Right ventricle myocardium superior (tissue), 1 donor: ENCODE data around the gene ZXDC. TPM values are rescaled to one million over a fixed set of nuclear protein-coding genes. Genes with fewer than 3 reads are reported as not detected.
A peak's percentile ranks its signal among the peaks of the same experiment; 100 is the strongest.

ENCODE experiments used
- ATAC-seq: fragments of 200-7000 bp; cut with Tn5 transposase; one replicate; pipeline ENCODE4 v1.9.1; 2020; ENCODE audit warnings: mild to moderate bottlenecking; ENCODE audit not compliant: poor library complexity
- DNase-seq: peaks from one replicate; pipeline ENCODE4 v3.0.0-alpha.2; 2020
- intact Hi-C: fragments of 100-400 bp; cut with DNase I; formaldehyde crosslinking; loops from one replicate; pipeline ENCODE4 v1.11.2; 2022
- total RNA-seq: library from RNA; stranded (reverse); fragmentation: NEBNext Ultra II Directional; extraction: Animal tissue kit (Norgen Biotek cat#: 25700); gene quantifications from one replicate; pipeline ENCODE4 v1.2.1, GENCODE V29; 2021
- donor health status: DM: no; HTN: yes; CAD: no; lungs with severe emphysema.

The ZXDC gene
- total RNA-seq, 1 donor from 2014 or later = 16.1 TPM

DNA sequence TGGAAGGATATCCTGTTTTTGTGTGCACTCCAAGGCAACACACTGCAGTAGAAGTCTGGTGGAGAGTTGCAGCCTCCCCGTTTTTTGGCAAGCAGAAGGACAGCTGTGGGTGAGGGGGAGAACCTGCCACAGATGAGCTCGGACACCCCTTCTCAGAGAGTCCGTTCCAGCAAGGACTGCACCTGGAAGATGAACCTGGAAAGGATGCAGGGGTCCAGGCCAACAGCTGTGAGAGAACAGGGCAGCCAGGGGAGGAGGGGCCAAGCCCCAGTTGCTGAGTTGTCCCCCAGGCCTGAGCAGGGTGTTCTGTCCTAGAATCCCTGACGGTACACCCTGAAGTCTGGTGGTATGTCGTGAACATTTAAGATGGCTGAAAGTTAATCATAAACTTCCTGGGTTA is 30.2 kb downstream of the ZXDC start:
- DNase-seq (no peak), ATAC-seq (no peak)
- intact Hi-C loops = no loop called here

- no peak for DNase-seq
Observed at GRCh38 chr3:126442856-126443242, 32.8 kb downstream of the ZXDC start.

GRCh38 chr3:126442094-126442855 is 33.4 kb downstream of the ZXDC start:
- peak; percentile 78 for DNase-seq
- intact Hi-C loops = no loop called here
- ATAC-seq = peak; percentile 49

More at GRCh38 chr3:126442856-126443242, 32.8 kb downstream of the ZXDC start:
- no peak for ATAC-seq
- intact Hi-C loops = no loop called here

DNA sequence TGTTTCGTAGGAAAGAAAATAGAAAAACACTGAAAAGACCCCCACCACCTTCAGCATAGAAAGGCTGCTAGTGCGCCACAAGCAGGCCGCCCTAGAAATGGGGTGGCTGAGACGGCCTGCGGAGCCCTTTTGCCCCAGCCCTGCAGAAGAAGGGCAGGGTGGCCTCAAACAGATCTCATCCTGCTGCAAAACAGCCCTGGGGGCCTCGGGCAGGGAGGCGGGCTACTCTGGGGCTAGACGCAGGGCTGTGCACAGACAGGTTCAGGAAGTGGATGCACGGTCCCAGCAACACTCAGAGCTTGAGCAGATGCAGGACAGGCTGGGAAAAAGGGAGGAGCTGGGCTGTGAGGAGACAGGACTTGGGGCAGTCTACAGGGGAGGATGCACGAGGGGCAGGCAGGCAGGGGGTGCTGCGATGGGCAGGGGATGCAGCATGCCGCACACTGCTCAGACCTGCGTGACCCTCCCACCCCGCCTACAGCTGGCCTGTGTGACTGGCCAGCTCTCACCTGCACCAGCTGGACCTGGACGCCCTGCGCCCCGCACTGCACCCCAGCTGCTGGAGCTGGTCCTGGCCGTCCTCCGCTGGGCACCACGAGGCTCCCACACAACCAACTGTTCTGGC is 34.3 kb downstream of the ZXDC start:
- no peak for DNase-seq
- intact Hi-C loops = no loop called here
- no peak for ATAC-seq

DNA sequence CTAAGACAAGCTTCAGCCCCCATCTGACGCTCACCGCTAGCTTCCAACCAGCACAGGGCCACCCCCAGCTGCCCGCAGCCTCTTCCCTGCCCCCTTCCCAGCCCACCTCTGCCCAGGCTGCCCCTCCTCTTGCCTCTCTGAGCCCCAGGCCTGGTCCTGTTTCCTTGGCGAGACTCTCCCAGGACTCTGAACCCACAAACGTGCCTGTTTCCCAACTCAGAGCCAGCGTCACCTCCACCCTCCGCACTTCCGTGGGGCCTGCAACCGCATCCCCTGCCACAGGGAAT is 35.0 kb downstream of the ZXDC start:
- intact Hi-C loops = no loop called here
- ATAC-seq = no peak
- DNase-seq = no peak

- ATAC-seq (no peak), DNase-seq (no peak)
- intact Hi-C loops = no loop called here
Observed at GRCh38 chr3:126439968-126440708, 35.6 kb downstream of the ZXDC start.

- no peak for DNase-seq
- intact Hi-C loops = no loop called here
Observed at GRCh38 chr3:126439346-126439967, 36.2 kb downstream of the ZXDC start.

DNA sequence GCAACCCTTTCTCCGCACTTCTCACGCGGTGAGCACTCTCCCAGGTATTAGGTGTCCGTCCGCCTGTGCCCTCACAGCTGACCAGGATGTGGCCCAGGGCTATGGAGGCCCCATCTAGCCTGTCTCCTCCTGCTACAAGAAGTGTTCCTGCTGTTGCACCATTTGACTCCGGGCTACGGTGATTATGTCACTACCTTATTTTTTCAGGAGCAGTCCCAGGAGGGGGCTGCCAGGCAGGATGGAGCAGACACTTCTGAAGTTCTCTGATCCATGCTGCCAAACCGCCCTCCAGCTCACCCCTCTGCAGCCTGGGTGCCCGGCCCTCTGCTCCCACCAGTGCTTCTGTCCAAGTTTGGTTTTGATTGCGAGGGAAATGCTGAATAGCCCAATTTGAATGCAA is 36.9 kb downstream of the ZXDC start:
- ATAC-seq (no peak), DNase-seq (no peak)
- intact Hi-C loops = no loop called here

More at GRCh38 chr3:126439346-126439967, 36.2 kb downstream of the ZXDC start:
- ATAC-seq = no peak

GRCh38 chr3:126438186-126438585 is 37.5 kb downstream of the ZXDC start:
- ATAC-seq = no peak
- DNase-seq = no peak
- intact Hi-C loops = no loop called here

- ATAC-seq (no peak), DNase-seq (no peak)
- intact Hi-C loops = no loop called here
Observed at GRCh38 chr3:126436826-126437717, 38.6 kb downstream of the ZXDC start.

DNA sequence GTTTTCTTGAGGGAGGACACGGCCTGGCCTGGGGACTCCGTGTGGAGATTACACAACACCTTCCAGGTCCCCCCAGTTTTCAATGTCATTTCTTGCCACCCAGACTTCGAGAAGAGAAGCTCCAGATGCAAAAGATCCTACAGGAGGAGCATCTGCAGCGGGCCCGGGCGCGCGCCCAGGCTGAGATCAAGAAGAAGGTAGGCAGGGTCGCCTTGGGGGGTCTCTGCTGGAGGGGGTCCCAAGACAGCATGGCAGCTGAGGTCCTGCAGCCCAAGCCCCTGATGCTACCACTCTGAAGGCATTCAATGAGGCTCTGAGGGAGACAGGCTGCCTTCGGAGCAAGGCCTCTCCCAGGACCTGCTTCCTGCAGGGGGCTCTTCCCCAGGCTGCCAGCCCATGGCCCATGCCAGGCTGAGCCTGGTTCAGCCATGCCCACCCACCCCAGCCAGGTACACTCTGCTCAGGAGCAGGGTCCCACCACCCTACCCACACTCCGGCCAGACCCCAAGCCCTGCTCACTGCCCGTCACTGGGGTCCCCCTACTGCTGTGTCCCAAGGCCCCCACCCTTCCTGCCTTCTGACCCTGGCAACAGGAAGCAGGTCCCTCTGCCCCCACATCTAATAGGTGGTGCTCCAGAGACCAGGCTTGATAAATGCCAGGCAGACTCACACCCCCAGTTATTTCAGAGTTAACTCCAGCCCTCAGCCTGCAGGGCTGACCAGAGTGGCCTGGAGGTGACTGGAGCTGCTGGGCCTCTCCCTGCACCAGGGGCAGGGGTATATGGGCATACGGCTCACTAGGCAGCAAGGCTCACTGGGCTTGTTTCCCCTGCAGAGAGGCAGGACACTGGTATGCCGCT is 40.0 kb downstream of the ZXDC start:
- DNase-seq = no peak

DNA sequence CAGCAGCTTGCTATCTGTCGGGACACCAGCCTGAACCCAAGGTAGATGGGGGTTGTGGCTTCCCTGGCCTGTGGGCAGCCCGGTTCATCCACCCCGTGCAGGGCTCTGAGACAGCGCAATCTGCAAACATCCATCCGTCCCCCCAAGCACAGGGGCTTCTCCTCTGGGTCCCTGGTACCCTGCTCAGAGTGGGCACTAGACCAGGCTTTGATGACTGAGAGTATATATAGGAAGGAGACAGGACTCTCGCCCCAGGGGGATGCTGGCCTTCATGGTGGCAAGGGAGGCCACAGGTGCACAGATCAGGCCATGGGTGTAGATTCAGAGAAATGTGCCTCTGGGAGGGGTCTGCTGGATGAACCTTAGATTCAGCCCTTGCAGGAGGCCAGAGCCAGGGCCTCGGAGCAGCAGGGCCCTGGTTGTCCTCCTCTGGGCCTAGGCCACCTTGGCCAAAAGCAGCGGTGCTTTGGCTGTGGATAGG is 40.7 kb downstream of the ZXDC start:
- intact Hi-C loops = no loop called here
- DNase-seq (no peak), ATAC-seq (no peak)

More for the DNA sequence above, 40.0 kb downstream of the ZXDC start:
- intact Hi-C loops = no loop called here
- ATAC-seq = no peak

DNA sequence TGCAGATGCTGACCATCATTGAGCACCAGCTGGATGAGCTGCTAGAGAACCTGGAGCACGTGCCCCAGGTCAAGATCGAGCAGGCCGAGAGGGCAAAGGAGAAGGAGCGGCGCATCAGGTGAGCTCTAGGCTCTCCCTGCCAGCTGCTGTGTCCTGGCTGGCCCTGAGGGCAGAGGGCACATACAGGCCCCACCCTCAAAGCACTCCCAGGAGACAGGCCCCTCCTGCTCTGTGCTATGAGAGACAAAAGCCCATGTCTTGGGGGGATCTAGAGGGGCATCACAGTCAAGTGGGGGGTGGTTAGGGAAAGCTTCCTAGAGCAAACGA is 41.5 kb downstream of the ZXDC start:
- ATAC-seq (no peak), DNase-seq (no peak)
- intact Hi-C loops = no loop called here

DNA sequence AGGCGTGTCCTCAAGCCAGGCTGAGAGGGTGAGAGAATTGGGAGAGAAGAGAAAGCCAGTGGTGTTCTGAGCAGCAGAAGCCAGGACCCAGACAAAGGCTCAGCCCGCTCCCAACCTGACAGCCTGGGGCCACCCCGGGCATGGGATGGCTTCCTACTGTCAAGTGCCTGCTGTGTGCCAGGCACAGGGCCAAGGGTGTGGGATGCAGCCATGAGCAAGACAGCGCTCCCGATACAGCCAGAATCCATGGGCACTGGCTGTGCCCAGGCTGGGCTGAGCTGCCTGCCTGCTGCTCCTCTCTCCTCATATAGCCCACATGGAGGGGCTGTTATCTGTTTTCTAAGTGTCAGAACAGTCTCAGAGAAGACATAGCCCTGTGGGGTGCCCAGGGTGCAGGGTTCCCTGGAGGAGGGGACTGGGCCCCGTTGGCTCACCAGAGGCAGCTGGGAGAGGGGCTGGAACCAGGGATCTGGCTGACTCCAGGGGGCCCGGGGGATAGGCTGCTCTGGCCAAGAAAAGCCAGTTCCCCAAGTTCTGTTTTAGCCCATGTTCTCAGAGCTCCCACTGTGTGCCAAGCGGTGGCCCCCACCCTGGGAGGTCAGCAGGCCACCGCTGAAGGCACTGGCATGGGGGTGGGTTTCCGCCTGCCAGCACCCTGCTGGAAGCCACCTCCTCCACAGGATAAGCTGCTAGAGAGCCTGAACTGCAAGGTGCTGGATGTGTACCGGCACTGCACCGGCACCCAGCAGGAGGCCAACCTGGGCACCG is 42.0 kb downstream of the ZXDC start:
- DNase-seq (peak; percentile 80), ATAC-seq (peak; percentile 95)
- intact Hi-C loops = no loop called here

DNA sequence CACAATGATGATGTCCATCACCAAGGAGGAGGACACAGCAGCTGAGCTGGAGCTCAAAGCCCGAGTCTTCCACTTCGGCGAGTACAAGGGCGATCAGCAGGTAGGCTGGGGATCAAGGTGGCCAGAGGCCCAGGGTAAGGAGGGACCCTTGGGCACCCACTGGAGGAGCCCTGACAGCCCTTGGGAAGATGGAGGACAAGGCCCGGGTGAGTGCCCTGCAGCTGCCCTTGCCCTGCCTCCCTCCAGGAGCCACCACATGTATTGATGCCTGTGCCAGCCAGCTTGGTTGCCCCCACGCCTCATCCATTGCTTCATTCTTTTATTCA is 42.6 kb downstream of the ZXDC start:
- ATAC-seq = no peak
- intact Hi-C loops = no loop called here
- DNase-seq = no peak

- intact Hi-C loops = no loop called here
Observed at GRCh38 chr3:126432361-126433104, 43.2 kb downstream of the ZXDC start.

More at GRCh38 chr3:126432361-126433104, 43.2 kb downstream of the ZXDC start:
- ATAC-seq (no peak), DNase-seq (no peak)
